Lower lobe of right lung (tissue), 2 donors: ENCODE data around the gene CYP3A4. TPM values are rescaled to one million over a fixed set of nuclear protein-coding genes. Genes with fewer than 3 reads are reported as not detected.
"Not testable (repeated sequence)": the region's sequence is repeated elsewhere in the genome, so short reads cannot be mapped to it uniquely, and the experiment has no call there.

ENCODE experiments used
- ATAC-seq, 2 donors: fragments of 200-7000 bp; cut with Tn5 transposase; one replicate each; pipeline ENCODE4 v1.9.1; 2020 to 2022; ENCODE audit warnings: mild to moderate bottlenecking in 2 of 2, moderate library complexity in 2 of 2
- DNase-seq: peaks from one replicate; pipeline ENCODE4 v3.0.0-alpha.2; 2020
- H3K27ac ChIP-seq: fragments of 200-600 bp; one replicate; pipeline ENCODE4 v1.8.0; 2022
- H3K27me3 ChIP-seq: fragments of 200-600 bp; one replicate; pipeline ENCODE4 v1.8.0; 2022; ENCODE audit warnings: low read depth
- H3K36me3 ChIP-seq: fragments of 200-600 bp; one replicate; pipeline ENCODE4 v1.8.0; 2022; ENCODE audit warnings: mild to moderate bottlenecking
- H3K4me1 ChIP-seq: fragments of 200-600 bp; one replicate; pipeline ENCODE4 v1.8.0; 2022
- H3K4me3 ChIP-seq: fragments of 200-600 bp; one replicate; pipeline ENCODE4 v1.8.0; 2022; ENCODE audit warnings: mild to moderate bottlenecking
- H3K9me3 ChIP-seq: fragments of 200-600 bp; one replicate; pipeline ENCODE4 v1.8.0; 2022
- CTCF ChIP-seq: fragments of 200-600 bp; IDR thresholded peaks from one replicate; pipeline ENCODE4 v1.8.0; 2022; ENCODE audit warnings: antibody characterized with exemption, mild to moderate bottlenecking
- intact Hi-C: fragments of 100-400 bp; cut with DNase I; formaldehyde crosslinking; loops from one replicate; pipeline ENCODE4 v1.11.0; 2022
- total RNA-seq: library from RNA; stranded (reverse); fragmentation: NEBNext Ultra II Directional; extraction: Animal tissue kit (Norgen Biotek cat#: 25700); gene quantifications from one replicate; pipeline ENCODE4 v1.2.1, GENCODE V29; 2021
- donor health status: DM: no; HTN: yes; CAD: no; lungs with severe emphysema.

Gene CYP3A4
- total RNA-seq, 1 donor from 2014 or later, result not detected

GRCh38 chr7:99822731-99823718 is 39.0 kb upstream of the CYP3A4 start:
- TF ChIP-seq CTCF, result no peak
- Histone ChIP-seq H3K4me1 (no peaks in the 10 kb centered on the region), H3K4me3 (no peak overlapping the region), H3K27ac (no peak overlapping the region), H3K9me3 (no peaks in the 10 kb centered on the region), H3K27me3 (no peaks in the 10 kb centered on the region), H3K36me3 (no peaks in the 10 kb centered on the region)
- intact Hi-C loops, result no loop called here
- ATAC-seq (no peak), DNase-seq (no peak)

GRCh38 chr7:99820408-99821027 is 36.5 kb upstream of the CYP3A4 start:
- Histone ChIP-seq H3K36me3 (no peaks in the 10 kb centered on the region), H3K9me3 (no peaks in the 10 kb centered on the region), H3K4me3 (no peak overlapping the region), H3K4me1 (no peaks in the 10 kb centered on the region), H3K27me3 (no peaks in the 10 kb centered on the region), H3K27ac (no peak overlapping the region)
- DNase-seq (no peak), ATAC-seq (no peak)
- TF ChIP-seq CTCF, result no peak
- intact Hi-C loops, result no loop called here

- H3K27ac ChIP-seq, result no peak overlapping the region
- TF ChIP-seq CTCF, result no peak
- no peaks in the 10 kb centered on the region for H3K4me1 ChIP-seq
- intact Hi-C loops, result no loop called here
- DNase-seq, result no peak
- no peak overlapping the region for H3K4me3 ChIP-seq
- no peaks in the 10 kb centered on the region for H3K36me3 ChIP-seq
- no peak for ATAC-seq
- H3K27me3 ChIP-seq, result no peaks in the 10 kb centered on the region
- no peaks in the 10 kb centered on the region for H3K9me3 ChIP-seq
Measured at GRCh38 chr7:99808766-99809165, 24.8 kb upstream of the CYP3A4 start.

- Histone ChIP-seq H3K27ac (no peak overlapping the region), H3K4me1 (no peaks in the 10 kb centered on the region), H3K4me3 (no peak overlapping the region), H3K9me3 (no peaks in the 10 kb centered on the region), H3K27me3 (no peaks in the 10 kb centered on the region), H3K36me3 (no peaks in the 10 kb centered on the region)
- no peak for TF ChIP-seq CTCF
- intact Hi-C loops, result no loop called here
- no peak for DNase-seq
- no peak for ATAC-seq
Measured at GRCh38 chr7:99806839-99807478, 23.0 kb upstream of the CYP3A4 start.

- Histone ChIP-seq H3K36me3 (no peaks in the 10 kb centered on the region), H3K4me1 (no peaks in the 10 kb centered on the region), H3K27me3 (no peaks in the 10 kb centered on the region), H3K9me3 (no peaks in the 10 kb centered on the region), H3K4me3 (no peak overlapping the region), H3K27ac (no peak overlapping the region)
- intact Hi-C loops, result no loop called here
- no peak for DNase-seq
- TF ChIP-seq CTCF, result no peak
- no peak for ATAC-seq
Measured at GRCh38 chr7:99805641-99806040, 21.7 kb upstream of the CYP3A4 start.

GRCh38 chr7:99803118-99803517 is 19.1 kb upstream of the CYP3A4 start:
- intact Hi-C loops, H3K27ac ChIP-seq, H3K9me3 ChIP-seq, H3K36me3 ChIP-seq, H3K4me3 ChIP-seq, H3K27me3 ChIP-seq, H3K4me1 ChIP-seq, ATAC-seq, DNase-seq: not testable (repeated sequence)

- ATAC-seq, intact Hi-C loops, H3K4me1 ChIP-seq, H3K4me3 ChIP-seq, H3K9me3 ChIP-seq, H3K36me3 ChIP-seq, DNase-seq, H3K27ac ChIP-seq, H3K27me3 ChIP-seq: not testable (repeated sequence)
Measured at GRCh38 chr7:99801407-99801806, 17.4 kb upstream of the CYP3A4 start.
